ENCODE results near the gene MAGI1.

DNA sequence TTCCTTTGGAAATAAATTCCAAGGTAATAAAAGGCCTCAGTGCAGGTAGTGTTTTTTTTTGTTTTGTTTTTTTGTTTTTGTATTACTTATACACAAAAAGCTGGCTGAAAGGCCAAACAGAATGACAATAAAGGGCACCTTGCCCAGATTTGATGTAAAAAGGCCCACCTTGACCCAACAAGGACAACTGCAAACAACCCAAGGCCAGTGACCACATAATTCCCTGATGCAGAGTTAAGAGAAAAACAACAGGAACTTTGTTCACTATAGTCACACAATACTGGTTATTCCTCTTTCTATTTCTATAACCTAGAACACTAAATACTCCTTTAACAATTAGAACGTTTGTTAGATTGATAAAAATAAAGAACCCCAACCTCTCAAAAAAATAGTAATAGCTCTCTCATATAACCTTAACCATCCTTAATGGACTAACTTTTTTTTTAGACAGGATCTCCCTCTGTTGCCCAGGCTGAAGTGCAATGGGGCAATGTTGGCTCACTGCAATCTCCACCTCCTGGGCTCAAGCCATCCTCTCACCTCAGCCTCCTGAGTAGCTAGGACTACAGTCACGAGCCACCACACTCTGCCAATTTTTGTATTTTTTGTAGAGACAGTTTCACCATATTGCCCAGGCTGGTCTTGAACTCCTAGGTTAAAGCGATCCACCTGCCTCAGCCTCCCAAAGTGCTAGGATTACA lies 113.3 kb downstream of the MAGI1 start:
- TF ChIP-seq, protein P1, sequence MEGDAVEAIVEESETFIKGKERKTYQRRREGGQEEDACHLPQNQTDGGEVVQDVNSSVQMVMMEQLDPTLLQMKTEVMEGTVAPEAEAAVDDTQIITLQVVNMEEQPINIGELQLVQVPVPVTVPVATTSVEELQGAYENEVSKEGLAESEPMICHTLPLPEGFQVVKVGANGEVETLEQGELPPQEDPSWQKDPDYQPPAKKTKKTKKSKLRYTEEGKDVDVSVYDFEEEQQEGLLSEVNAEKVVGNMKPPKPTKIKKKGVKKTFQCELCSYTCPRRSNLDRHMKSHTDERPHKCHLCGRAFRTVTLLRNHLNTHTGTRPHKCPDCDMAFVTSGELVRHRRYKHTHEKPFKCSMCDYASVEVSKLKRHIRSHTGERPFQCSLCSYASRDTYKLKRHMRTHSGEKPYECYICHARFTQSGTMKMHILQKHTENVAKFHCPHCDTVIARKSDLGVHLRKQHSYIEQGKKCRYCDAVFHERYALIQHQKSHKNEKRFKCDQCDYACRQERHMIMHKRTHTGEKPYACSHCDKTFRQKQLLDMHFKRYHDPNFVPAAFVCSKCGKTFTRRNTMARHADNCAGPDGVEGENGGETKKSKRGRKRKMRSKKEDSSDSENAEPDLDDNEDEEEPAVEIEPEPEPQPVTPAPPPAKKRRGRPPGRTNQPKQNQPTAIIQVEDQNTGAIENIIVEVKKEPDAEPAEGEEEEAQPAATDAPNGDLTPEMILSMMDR (IDR thresholded peaks at IDR 0.05), result no peak
- no peak for TF ChIP-seq POLR2A (IDR thresholded peaks at IDR 0.05)

Measured in lower leg skin (tissue), 3 donors.